Measurements from ENCODE around the gene ABR.

GRCh38 chr17:1036845-1037237 is 142.9 kb downstream of the ABR start:
- TF ChIP-seq ZNF639 (CRISPR knock-in tag; conservative IDR thresholded peaks at IDR 0.05) (no peak), MYC (CRISPR knock-in tag; IDR thresholded peaks at IDR 0.05; ENCODE audit: borderline replicate concordance) (no peak), HMG20A (CRISPR knock-in tag; IDR thresholded peaks at IDR 0.05; ENCODE audit: borderline replicate concordance) (no peak), DMTF1 (CRISPR knock-in tag; IDR thresholded peaks at IDR 0.05) (no peak), KDM3A (CRISPR knock-in tag; IDR thresholded peaks at IDR 0.05; ENCODE audit: low read depth) (no peak), FOXA3 (CRISPR knock-in tag; IDR thresholded peaks at IDR 0.05) (no peak), ZNF557 (CRISPR knock-in tag; IDR thresholded peaks at IDR 0.05) (no peak)
